ENCODE measurements around the gene ZBTB9. TPM values are rescaled to one million over a fixed set of nuclear protein-coding genes. Genes with fewer than 3 reads are reported as not detected.

The ZBTB9 gene
- total RNA-seq, 1 experiment from 2014 or later, result 19.4 TPM

GRCh38 chr6:33404884-33405283, 49.5 kb upstream of the ZBTB9 start (continued):
- TF ChIP-seq ZNF512 (CRISPR knock-in tag; IDR thresholded peaks at IDR 0.05; ENCODE audit: borderline replicate concordance), result no peak
- no peak for TF ChIP-seq ZSCAN18 (CRISPR knock-in tag; IDR thresholded peaks at IDR 0.05)
- TF ChIP-seq USF2 (CRISPR knock-in tag; IDR thresholded peaks at IDR 0.05), result no peak
- TF ChIP-seq KAT7 (CRISPR knock-in tag; IDR thresholded peaks at IDR 0.05; ENCODE audit: borderline replicate concordance), result no peak
- no peak for TF ChIP-seq GABPB1 (CRISPR knock-in tag; IDR thresholded peaks at IDR 0.05)
- no peak for TF ChIP-seq CDX4 (CRISPR knock-in tag; IDR thresholded peaks at IDR 0.05; ENCODE audit: borderline replicate concordance)
- no peak for TF ChIP-seq GTF2I (CRISPR knock-in tag; conservative IDR thresholded peaks at IDR 0.05)
- no peak for TF ChIP-seq JUN (CRISPR knock-in tag; IDR thresholded peaks at IDR 0.05)

- Mint-ChIP-seq H3K4me3 (no peak overlapping the region), H3K27ac (no peak overlapping the region), H3K4me1 (peaks cover 7% of the 10 kb centered on the region), H3K9me3 (no peaks in the 10 kb centered on the region), H3K27me3 (ENCODE audit: low read depth) (no peaks in the 10 kb centered on the region), H3K36me3 (peaks cover 58% of the 10 kb centered on the region)
- TF ChIP-seq GRHL2 (CRISPR knock-in tag; IDR thresholded peaks at IDR 0.05; ENCODE audit: insufficient replicate concordance, severe bottlenecking), result no peak
- no peak for TF ChIP-seq RORB (CRISPR knock-in tag; IDR thresholded peaks at IDR 0.05)
- TF ChIP-seq EMX1 (CRISPR knock-in tag; IDR thresholded peaks at IDR 0.05), result no peak
- no peak for TF ChIP-seq NFE2L1 (CRISPR knock-in tag; IDR thresholded peaks at IDR 0.05)
- no peak for TF ChIP-seq JUN (CRISPR knock-in tag; IDR thresholded peaks at IDR 0.05)
- no peak for TF ChIP-seq AFF4 (CRISPR knock-in tag; IDR thresholded peaks at IDR 0.05; ENCODE audit: borderline replicate concordance)
- no peak for TF ChIP-seq ZNF317 (CRISPR knock-in tag; IDR thresholded peaks at IDR 0.05; ENCODE audit: borderline replicate concordance, low read depth)
- TF ChIP-seq PRRX2 (CRISPR knock-in tag; IDR thresholded peaks at IDR 0.05), result no peak
- POLR2A ChIA-PET, result no interaction called here
- no peak for DNase-seq (ENCODE audit: low spot score)
- ATAC-seq, result no peak
- CTCF ChIA-PET, result interaction anchor here (0.5 kb wide), 1 partner anchor 106 kb away, joined by 3 read pairs; no protein-coding TSS in a partner anchor
Measured at GRCh38 chr6:33405386-33405940, 48.9 kb upstream of the ZBTB9 start.

- H3K27me3 Mint-ChIP-seq (ENCODE audit: low read depth), result no peaks in the 10 kb centered on the region
- no peak overlapping the region for H3K27ac Mint-ChIP-seq
- H3K4me3 Mint-ChIP-seq, result no peak overlapping the region
- ATAC-seq (no peak), DNase-seq (ENCODE audit: low spot score) (no peak)
- TF ChIP-seq ZMAT4 (CRISPR knock-in tag; IDR thresholded peaks at IDR 0.05), result no peak
- no peak for TF ChIP-seq ATF2 (CRISPR knock-in tag; IDR thresholded peaks at IDR 0.05; ENCODE audit: borderline replicate concordance, low read depth)
- TF ChIP-seq E2F5 (CRISPR knock-in tag; IDR thresholded peaks at IDR 0.05), result no peak
- no peak for TF ChIP-seq FOXK1 (CRISPR knock-in tag; IDR thresholded peaks at IDR 0.05)
- H3K4me1 Mint-ChIP-seq, result peaks cover 7% of the 10 kb centered on the region
- peaks cover 55% of the 10 kb centered on the region for H3K36me3 Mint-ChIP-seq
- CTCF ChIA-PET, result no interaction called here
- no peaks in the 10 kb centered on the region for H3K9me3 Mint-ChIP-seq
- POLR2A ChIA-PET, result no interaction called here
Measured at GRCh38 chr6:33406126-33406525, 48.2 kb upstream of the ZBTB9 start.

Data from WTC11 (cell line).